Bronchial epithelial cell (primary cell): Measurements from ENCODE around the gene IREB2. TPM values are rescaled to one million over a fixed set of nuclear protein-coding genes. Genes with fewer than 3 reads are reported as not detected.

Source experiments
- DNase-seq: peaks from one replicate; pipeline ENCODE4 v3.0.0-alpha.2; 2010; ENCODE audit warnings: low read depth
- FAIRE-seq: peaks from 2 replicates; lab custom pipeline; 2011; peaks lifted over from hg19 to GRCh38; lab: Jason Lieb, UNC
- H3K27me3 ChIP-seq: 2 replicates; pipeline ENCODE4 v1.5.1; 2011; ENCODE audit warnings: low read length; ENCODE audit not compliant: control insufficient read depth, insufficient read depth
- H3K36me3 ChIP-seq: 2 replicates; pipeline ENCODE4 v1.5.1; 2011; ENCODE audit warnings: low read length; ENCODE audit not compliant: control insufficient read depth, insufficient read depth
- H3K4me3 ChIP-seq: 2 replicates; pipeline ENCODE4 v1.5.1; 2011; ENCODE audit warnings: mild to moderate bottlenecking, low read depth, low read length, control low read depth
- total RNA-seq: library from RNA; depleted of rRNA; stranded (reverse); fragments of >200 nt; gene quantifications from 2 replicates; pipeline ENCODE4 v1.2.1, GENCODE V29; 2014
- TF ChIP-seq, protein P1 (sequence below): IDR thresholded peaks from 2 replicates; pipeline ENCODE4 v1.5.1; 2011; ENCODE audit warnings: mild to moderate bottlenecking, moderate library complexity, low read length, control low read depth, inconsistent platforms; ENCODE audit not compliant: insufficient read depth, severe bottlenecking

The IREB2 gene
- total RNA-seq, 1 donor from 2014 or later: 12.6 TPM

GRCh38 chr15:78417754-78418630, 20.0 kb upstream of the IREB2 start:
- H3K4me3 ChIP-seq: no peak overlapping the region
- FAIRE-seq (no peak), DNase-seq (peak; percentile 81)
- H3K27me3 ChIP-seq: no peaks in the 10 kb centered on the region
- TF ChIP-seq, protein P1, sequence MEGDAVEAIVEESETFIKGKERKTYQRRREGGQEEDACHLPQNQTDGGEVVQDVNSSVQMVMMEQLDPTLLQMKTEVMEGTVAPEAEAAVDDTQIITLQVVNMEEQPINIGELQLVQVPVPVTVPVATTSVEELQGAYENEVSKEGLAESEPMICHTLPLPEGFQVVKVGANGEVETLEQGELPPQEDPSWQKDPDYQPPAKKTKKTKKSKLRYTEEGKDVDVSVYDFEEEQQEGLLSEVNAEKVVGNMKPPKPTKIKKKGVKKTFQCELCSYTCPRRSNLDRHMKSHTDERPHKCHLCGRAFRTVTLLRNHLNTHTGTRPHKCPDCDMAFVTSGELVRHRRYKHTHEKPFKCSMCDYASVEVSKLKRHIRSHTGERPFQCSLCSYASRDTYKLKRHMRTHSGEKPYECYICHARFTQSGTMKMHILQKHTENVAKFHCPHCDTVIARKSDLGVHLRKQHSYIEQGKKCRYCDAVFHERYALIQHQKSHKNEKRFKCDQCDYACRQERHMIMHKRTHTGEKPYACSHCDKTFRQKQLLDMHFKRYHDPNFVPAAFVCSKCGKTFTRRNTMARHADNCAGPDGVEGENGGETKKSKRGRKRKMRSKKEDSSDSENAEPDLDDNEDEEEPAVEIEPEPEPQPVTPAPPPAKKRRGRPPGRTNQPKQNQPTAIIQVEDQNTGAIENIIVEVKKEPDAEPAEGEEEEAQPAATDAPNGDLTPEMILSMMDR: no peak
- H3K36me3 ChIP-seq: no peaks in the 10 kb centered on the region

GRCh38 chr15:78418686-78419085, 19.3 kb upstream of the IREB2 start:
- TF ChIP-seq, protein P1: no peak
- FAIRE-seq (no peak), DNase-seq (no peak)
- Histone ChIP-seq H3K4me3 (no peak overlapping the region), H3K36me3 (no peaks in the 10 kb centered on the region), H3K27me3 (no peaks in the 10 kb centered on the region)

GRCh38 chr15:78419367-78419766, 18.6 kb upstream of the IREB2 start:
- FAIRE-seq (no peak), DNase-seq (no peak)
- H3K27me3 ChIP-seq: no peaks in the 10 kb centered on the region
- TF ChIP-seq, protein P1: no peak
- no peak overlapping the region for H3K4me3 ChIP-seq
- H3K36me3 ChIP-seq: no peaks in the 10 kb centered on the region

DNA sequence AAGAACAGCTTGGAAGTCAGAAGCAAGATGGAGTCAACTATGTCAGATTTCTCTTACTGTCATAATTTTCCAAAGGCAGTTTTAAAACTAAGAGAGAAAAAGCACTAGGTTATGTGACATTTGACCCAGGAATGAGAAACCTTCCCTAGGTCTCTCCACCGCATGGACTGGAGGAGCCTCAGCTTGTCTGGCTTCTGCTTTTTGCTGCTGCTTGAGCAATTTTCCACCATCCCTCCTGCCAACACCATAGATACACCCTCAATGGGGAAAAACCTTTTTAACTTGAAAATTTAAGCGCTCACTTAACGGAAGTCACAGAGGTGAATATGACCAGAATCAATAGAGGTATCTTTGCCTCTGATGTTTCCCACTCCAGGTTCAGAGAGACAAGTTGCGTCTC, 17.8 kb upstream of the IREB2 start:
- H3K4me3 ChIP-seq: no peak overlapping the region
- DNase-seq (no peak), FAIRE-seq (no peak)
- no peaks in the 10 kb centered on the region for H3K27me3 ChIP-seq
- TF ChIP-seq, protein P1: no peak
- H3K36me3 ChIP-seq: no peaks in the 10 kb centered on the region

- DNase-seq: no peak
- TF ChIP-seq, protein P1: no peak
- Histone ChIP-seq H3K27me3 (no peaks in the 10 kb centered on the region), H3K36me3 (no peaks in the 10 kb centered on the region), H3K4me3 (no peak overlapping the region)
- FAIRE-seq: no peak
These were observed 17.2 kb upstream of the IREB2 start for GRCh38 chr15:78420766-78421165.
